CD4-positive, CD25-positive, alpha-beta regulatory T cell (primary cell): ENCODE data around the gene SEC14L2. TPM values are rescaled to one million over a fixed set of nuclear protein-coding genes. Genes with fewer than 3 reads are reported as not detected.

Experiments
- ATAC-seq, 2 donors: fragments of 150-1000 bp; cut with Tn5 transposase; one replicate each; pipeline ENCODE4 v1.10.0; 2021; ENCODE audit warnings: low read depth in 2 of 2, moderate number of reproducible peaks in 2 of 2, moderate library complexity in 1 of 2
- DNase-seq, 3 donors: peaks; one replicate each; pipeline versions ENCODE4 v3.0.0 to v3.0.0-alpha.2; 2012 to 2022; ENCODE audit warnings: mixed read lengths in 1 of 3
- H3K27ac ChIP-seq: one replicate; pipeline ENCODE4 v1.7.0; 2013; ENCODE audit warnings: mild to moderate bottlenecking, low read length; ENCODE audit not compliant: insufficient read depth, poor library complexity, severe bottlenecking
- H3K27me3 ChIP-seq: one replicate; pipeline ENCODE4 v1.7.0; 2013; ENCODE audit warnings: low read length; ENCODE audit not compliant: control insufficient read depth, insufficient read depth
- H3K36me3 ChIP-seq: one replicate; pipeline ENCODE4 v1.7.0; 2013; ENCODE audit warnings: mild to moderate bottlenecking, low read length, moderate library complexity; ENCODE audit not compliant: control insufficient read depth, insufficient read depth
- H3K4me1 ChIP-seq: 2 replicates; pipeline ENCODE4 v1.7.0; 2013; ENCODE audit warnings: mild to moderate bottlenecking, low read length; ENCODE audit not compliant: insufficient read depth, control insufficient read depth, poor library complexity, severe bottlenecking
- H3K4me3 ChIP-seq: one replicate; pipeline ENCODE4 v1.7.0; 2013; ENCODE audit warnings: low read depth, mild to moderate bottlenecking, low read length, moderate library complexity
- H3K9me3 ChIP-seq, 2 experiments: 1 replicate in 1 of 2; 2 replicates in 1 of 2; pipeline ENCODE4 v1.7.0; 2013; ENCODE audit warnings: low read length in 2 of 2, mild to moderate bottlenecking in 1 of 2, moderate library complexity in 1 of 2; ENCODE audit not compliant: control insufficient read depth in 2 of 2
- H3K27ac Mint-ChIP-seq, 3 donors: one replicate each; pipeline ENCODE4 v1.8.0; 2020 to 2022; ENCODE audit warnings: mild to moderate bottlenecking in 3 of 3, mixed read lengths in 3 of 3, moderate library complexity in 2 of 3
- H3K27me3 Mint-ChIP-seq: one replicate; pipeline ENCODE4 v1.8.0; 2022; ENCODE audit warnings: mild to moderate bottlenecking, mixed read lengths
- H3K36me3 Mint-ChIP-seq: one replicate; pipeline ENCODE4 v1.8.0; 2020; ENCODE audit warnings: mixed read lengths
- H3K4me1 Mint-ChIP-seq, 4 donors: one replicate each; pipeline ENCODE4 v1.8.0; 2020 to 2022; ENCODE audit warnings: mixed read lengths in 4 of 4, mild to moderate bottlenecking in 1 of 4
- H3K4me3 Mint-ChIP-seq, 4 donors: one replicate each; pipeline ENCODE4 v1.8.0; 2020 to 2022; ENCODE audit warnings: mild to moderate bottlenecking in 4 of 4, mixed read lengths in 4 of 4, moderate library complexity in 3 of 4
- H3K9me3 Mint-ChIP-seq, 7 donors: one replicate each; pipeline ENCODE4 v1.8.0; 2020 to 2022; ENCODE audit warnings: mixed read lengths in 7 of 7, mild to moderate bottlenecking in 3 of 7, moderate library complexity in 2 of 7
- polyA plus RNA-seq, 4 donors: library from polyadenylated mRNA; unstranded; fragments of 300-500 nt; fragmentation: Illumina TruSeq; gene quantifications; one replicate each; pipeline ENCODE4 v1.2.3, GENCODE V29; 2021
- total RNA-seq: library from RNA; stranded (reverse); gene quantifications from one replicate; pipeline ENCODE4 v1.2.3, GENCODE V29; 2022

The SEC14L2 gene
- total and polyA plus RNA-seq, 5 donors from 2014 or later: 3.1 to 69.0 (median 4.2) TPM

- H3K4me3 Mint-ChIP-seq: no peak overlapping the region
- H3K27ac Mint-ChIP-seq: no peak overlapping the region
- H3K36me3 ChIP-seq: no peaks in the 10 kb centered on the region
- peaks cover 32% of the 10 kb centered on the region for H3K27me3 Mint-ChIP-seq
- H3K4me1 Mint-ChIP-seq: peaks cover 0 to 28% (median 16%) of the 10 kb centered on the region in 4 donors
- H3K27me3 ChIP-seq: no peaks in the 10 kb centered on the region
- no peak overlapping the region for H3K27ac ChIP-seq
- peaks cover 0 to 1% (median 0%) of the 10 kb centered on the region in 7 donors for H3K9me3 Mint-ChIP-seq
- DNase-seq (peak in 1 of 3 donors; percentile 32), ATAC-seq (no peak)
- H3K9me3 ChIP-seq: no peaks in the 10 kb centered on the region
- no peak overlapping the region for H3K4me3 ChIP-seq
- H3K36me3 Mint-ChIP-seq: no peaks in the 10 kb centered on the region
- peaks cover 18% of the 10 kb centered on the region for H3K4me1 ChIP-seq
Measured at GRCh38 chr22:30392661-30393321, 4.0 kb upstream of the SEC14L2 start.

- Mint-ChIP-seq H3K27me3 (peaks cover 35% of the 10 kb centered on the region), H3K4me3 (peak overlapping the region in 2 of 4 donors; percentile 36 to 60), H3K27ac (no peak overlapping the region), H3K36me3 (no peaks in the 10 kb centered on the region), H3K4me1 (peaks cover 0 to 33% (median 19%) of the 10 kb centered on the region in 4 donors), H3K9me3 (peaks cover 0 to 1% (median 0%) of the 10 kb centered on the region in 7 donors)
- no peak for ATAC-seq
- no peak for DNase-seq
- no peak overlapping the region for H3K4me3 ChIP-seq
- H3K27ac ChIP-seq: no peak overlapping the region
- H3K9me3 ChIP-seq: no peaks in the 10 kb centered on the region
- H3K27me3 ChIP-seq: peaks cover under 1% of the 10 kb centered on the region
- peaks cover 23% of the 10 kb centered on the region for H3K4me1 ChIP-seq
- H3K36me3 ChIP-seq: no peaks in the 10 kb centered on the region
Measured at GRCh38 chr22:30393322-30393680, 3.5 kb upstream of the SEC14L2 start.

GRCh38 chr22:30393885-30394284, 2.9 kb upstream of the SEC14L2 start:
- no peak for DNase-seq
- ATAC-seq: no peak
- no peaks in the 10 kb centered on the region for H3K9me3 ChIP-seq
- peaks cover 27% of the 10 kb centered on the region for H3K4me1 ChIP-seq
- peaks cover 0 to 1% (median 0%) of the 10 kb centered on the region in 7 donors for H3K9me3 Mint-ChIP-seq
- peak overlapping the region in 2 of 3 donors; percentile 27 to 61 for H3K27ac Mint-ChIP-seq
- peaks cover 32% of the 10 kb centered on the region for H3K27me3 Mint-ChIP-seq
- no peaks in the 10 kb centered on the region for H3K36me3 Mint-ChIP-seq
- peaks cover 5% of the 10 kb centered on the region for H3K27me3 ChIP-seq
- H3K4me3 ChIP-seq: no peak overlapping the region
- H3K4me1 Mint-ChIP-seq: peaks cover 0 to 39% (median 24%) of the 10 kb centered on the region in 4 donors
- H3K27ac ChIP-seq: no peak overlapping the region
- H3K4me3 Mint-ChIP-seq: peak overlapping the region in 2 of 4 donors; percentile 36 to 60
- H3K36me3 ChIP-seq: no peaks in the 10 kb centered on the region

GRCh38 chr22:30397656-30398635, 1.1 kb downstream of the SEC14L2 start:
- H3K4me3 Mint-ChIP-seq: peak overlapping the region; percentile 78 to 91 (median 81)
- H3K9me3 Mint-ChIP-seq: peaks cover 0 to 1% (median 0%) of the 10 kb centered on the region in 7 donors
- H3K9me3 ChIP-seq: no peaks in the 10 kb centered on the region
- no peaks in the 10 kb centered on the region for H3K36me3 Mint-ChIP-seq
- ATAC-seq: no peak
- peaks cover 0 to 32% (median 20%) of the 10 kb centered on the region in 4 donors for H3K4me1 Mint-ChIP-seq
- H3K36me3 ChIP-seq: no peaks in the 10 kb centered on the region
- H3K27me3 Mint-ChIP-seq: peaks cover 24% of the 10 kb centered on the region
- no peak overlapping the region for H3K27ac ChIP-seq
- H3K27ac Mint-ChIP-seq: peak overlapping the region; percentile 60 to 75 (median 66)
- peaks cover 27% of the 10 kb centered on the region for H3K4me1 ChIP-seq
- DNase-seq: no peak
- H3K27me3 ChIP-seq: peaks cover 5% of the 10 kb centered on the region
- no peak overlapping the region for H3K4me3 ChIP-seq

GRCh38 chr22:30398685-30399680, 2.2 kb downstream of the SEC14L2 start:
- H3K4me1 Mint-ChIP-seq: peaks cover 0 to 32% (median 17%) of the 10 kb centered on the region in 4 donors
- H3K27me3 ChIP-seq: peaks cover 5% of the 10 kb centered on the region
- peaks cover 20% of the 10 kb centered on the region for H3K27me3 Mint-ChIP-seq
- DNase-seq: no peak
- H3K36me3 Mint-ChIP-seq: no peaks in the 10 kb centered on the region
- H3K27ac ChIP-seq: no peak overlapping the region
- no peak overlapping the region for H3K4me3 ChIP-seq
- ATAC-seq: no peak
- peak overlapping the region; percentile 40 to 82 (median 72) for H3K4me3 Mint-ChIP-seq
- H3K36me3 ChIP-seq: no peaks in the 10 kb centered on the region
- H3K27ac Mint-ChIP-seq: peak overlapping the region in 2 of 3 donors; percentile 60 to 66
- no peaks in the 10 kb centered on the region for H3K9me3 Mint-ChIP-seq
- no peaks in the 10 kb centered on the region for H3K9me3 ChIP-seq
- peaks cover 27% of the 10 kb centered on the region for H3K4me1 ChIP-seq

GRCh38 chr22:30399718-30400117, 2.9 kb downstream of the SEC14L2 start:
- Mint-ChIP-seq H3K4me1 (peaks cover 0 to 32% (median 17%) of the 10 kb centered on the region in 4 donors), H3K9me3 (no peaks in the 10 kb centered on the region), H3K27ac (peak overlapping the region in 1 of 3 donors; percentile 20), H3K27me3 (peaks cover 19% of the 10 kb centered on the region), H3K4me3 (peak overlapping the region in 2 of 4 donors; percentile 22 to 63), H3K36me3 (no peaks in the 10 kb centered on the region)
- H3K9me3 ChIP-seq: no peaks in the 10 kb centered on the region
- peaks cover 27% of the 10 kb centered on the region for H3K4me1 ChIP-seq
- peaks cover 5% of the 10 kb centered on the region for H3K27me3 ChIP-seq
- no peak for DNase-seq
- ATAC-seq: no peak
- no peak overlapping the region for H3K4me3 ChIP-seq
- no peaks in the 10 kb centered on the region for H3K36me3 ChIP-seq
- no peak overlapping the region for H3K27ac ChIP-seq

GRCh38 chr22:30400159-30400558, 3.3 kb downstream of the SEC14L2 start:
- Histone ChIP-seq H3K27ac (no peak overlapping the region), H3K4me1 (peaks cover 27% of the 10 kb centered on the region), H3K36me3 (no peaks in the 10 kb centered on the region), H3K27me3 (peaks cover 5% of the 10 kb centered on the region), H3K9me3 (no peaks in the 10 kb centered on the region), H3K4me3 (no peak overlapping the region)
- Mint-ChIP-seq H3K4me3 (peak overlapping the region in 1 of 4 donors; percentile 22), H3K4me1 (peaks cover 0 to 32% (median 17%) of the 10 kb centered on the region in 4 donors), H3K9me3 (no peaks in the 10 kb centered on the region), H3K27me3 (peaks cover 19% of the 10 kb centered on the region), H3K27ac (no peak overlapping the region), H3K36me3 (peaks cover 2% of the 10 kb centered on the region)
- DNase-seq (no peak), ATAC-seq (no peak)
